Measurements from ENCODE around the gene TMA7. TPM values are rescaled to one million over a fixed set of nuclear protein-coding genes. Genes with fewer than 3 reads are reported as not detected.

TMA7 gene
- total RNA-seq, 2 donors from 2014 or later: 181 to 328 TPM

Other genes with a start within 250 kb of the TMA7 start
- gene CAMP, start 216.8 kb upstream of the TMA7 start, total RNA-seq: not detected
- 10 to 100 TPM; 36.8 to 58.4 TPM for gene ZNF589, start 199.2 kb upstream of the TMA7 start, total RNA-seq
- gene NME6, start 138.9 kb upstream of the TMA7 start, total RNA-seq: 10 to 100 TPM; 26.0 to 30.9 TPM
- gene SPINK8, start 106.6 kb upstream of the TMA7 start, total RNA-seq: not detected
- not detected for gene FBXW12, start 68.0 kb upstream of the TMA7 start, total RNA-seq
- gene PLXNB1, start 10.2 kb upstream of the TMA7 start, total RNA-seq: 1 to 10 TPM; 3.5 to 3.8 TPM
- gene CCDC51, start 138 bp upstream of the TMA7 start, total RNA-seq: 10 to 100 TPM; 15.5 to 28.4 TPM
- gene ATRIP, start 6.5 kb downstream of the TMA7 start, total RNA-seq: 10 to 100 TPM; 10.5 to 14.9 TPM
- 100 to 1,000 TPM; 112 to 113 TPM for gene SHISA5, start 63.9 kb downstream of the TMA7 start, total RNA-seq
- gene PFKFB4, start 116.5 kb downstream of the TMA7 start, total RNA-seq: 100 to 1,000 TPM in 1 of 2 donors, 10 to 100 TPM in 1; 52.5 to 277 TPM
- gene UCN2, start 123.5 kb downstream of the TMA7 start, total RNA-seq: under 1 TPM in 1 of 2 donors, not detected in 1; 0.34 TPM
- gene COL7A1, start 155.1 kb downstream of the TMA7 start, total RNA-seq: 1 to 10 TPM; 6.1 to 6.3 TPM
- 100 to 1,000 TPM; 177 to 269 TPM for gene UQCRC1, start 169.4 kb downstream of the TMA7 start, total RNA-seq
- gene TMEM89, start 181.5 kb downstream of the TMA7 start, total RNA-seq: 1 to 10 TPM; 1.0 to 1.1 TPM
- gene SLC26A6, start 195.2 kb downstream of the TMA7 start, total RNA-seq: 10 to 100 TPM; 34.9 to 37.6 TPM
- 10 to 100 TPM; 20.3 to 27.1 TPM for gene CELSR3, start 222.6 kb downstream of the TMA7 start, total RNA-seq
- gene NCKIPSD, start 245.7 kb downstream of the TMA7 start, total RNA-seq: 100 to 1,000 TPM in 1 of 2 donors, 10 to 100 TPM in 1; 58.0 to 110 TPM